GM23338 (cell line): ENCODE data around the gene FRK.

ENCODE experiments used
- CREB1 ChIP-seq: fragments of 250-450 bp; sonication (Bioruptor Pico); IDR thresholded peaks from 2 replicates; pipeline ENCODE4 v1.5.0; 2020; ENCODE audit warnings: low read depth, mild to moderate bottlenecking, moderate library complexity
- CTCF ChIP-seq, 2 experiments: fragments of 200-600 bp in 1 of 2; sonication (generic) in 1 of 2; conservative IDR thresholded peaks; 2 replicates each; pipeline versions ENCODE4 v1.5.1 to v1.6.1; 2016 to 2017; ENCODE audit warnings: antibody characterized with exemption in 2 of 2, low read depth in 2 of 2, mild to moderate bottlenecking in 2 of 2, moderate library complexity in 1 of 2
- EZH2 ChIP-seq: fragments of 200-600 bp; sonication (generic); IDR thresholded peaks from one replicate; pipeline ENCODE4 v1.8.0; 2017; ENCODE audit warnings: antibody characterized with exemption, mild to moderate bottlenecking, low read depth; ENCODE audit not compliant: unreplicated experiment

GRCh38 chr6:116035616-116036015 is 25.1 kb downstream of the FRK start:
- TF ChIP-seq CTCF (conservative IDR thresholded peaks at IDR 0.05; ENCODE audit: low read depth in 2 of 2) (no peak), CREB1 (CRISPR knock-in tag) (no peak), EZH2 (no peak)
